ENCODE measurements around the gene KRT14. TPM values are rescaled to one million over a fixed set of nuclear protein-coding genes. Genes with fewer than 3 reads are reported as not detected.

KRT14 gene
- total RNA-seq, 1 experiment from 2014 or later = 0.05 TPM

- no peak for DNase-seq (ENCODE audit: low read depth)
Measured at GRCh38 chr17:41532947-41533570, 53.6 kb downstream of the KRT14 start.

Other genes starting within 250 kb of the KRT14 start
- not detected in 2 replicates for gene KRT33A, start 236.1 kb downstream of the KRT14 start, total RNA-seq (2014; rRNA removed; shearing (Covaris generic))
- gene KRT33B, start 217.1 kb downstream of the KRT14 start, total RNA-seq (2014; rRNA removed; shearing (Covaris generic)) = not detected in 2 replicates
- 0.80 and 1.2 TPM in 2 replicates for gene KRT34, start 204.6 kb downstream of the KRT14 start, total RNA-seq (2014; rRNA removed; shearing (Covaris generic))
- gene KRT31, start 189.3 kb downstream of the KRT14 start, total RNA-seq (2014; rRNA removed; shearing (Covaris generic)) = not detected in 2 replicates
- gene KRT37, start 162.3 kb downstream of the KRT14 start, total RNA-seq (2014; rRNA removed; shearing (Covaris generic)) = not detected in 2 replicates
- not detected in 2 replicates for gene KRT38, start 145.9 kb downstream of the KRT14 start, total RNA-seq (2014; rRNA removed; shearing (Covaris generic))
- gene KRT32, start 119.5 kb downstream of the KRT14 start, total RNA-seq (2014; rRNA removed; shearing (Covaris generic)) = not detected in 2 replicates
- gene KRT35, start 105.7 kb downstream of the KRT14 start, total RNA-seq (2014; rRNA removed; shearing (Covaris generic)) = not detected in 2 replicates
- gene KRT36, start 97.0 kb downstream of the KRT14 start, total RNA-seq (2014; rRNA removed; shearing (Covaris generic)) = not detected in 2 replicates
- gene KRT13, start 81.3 kb downstream of the KRT14 start, total RNA-seq (2014; rRNA removed; shearing (Covaris generic)) = not detected in 2 replicates
- 6.8 and 10.9 TPM in 2 replicates for gene KRT15, start 68.0 kb downstream of the KRT14 start, total RNA-seq (2014; rRNA removed; shearing (Covaris generic))
- gene KRT19, start 58.6 kb downstream of the KRT14 start, total RNA-seq (2014; rRNA removed; shearing (Covaris generic)) = 0.13 and 0.72 TPM in 2 replicates
- gene KRT9, start 14.8 kb downstream of the KRT14 start, total RNA-seq (2014; rRNA removed; shearing (Covaris generic)) = not detected in 2 replicates
- not detected in 2 replicates for gene KRT16, start 25.9 kb upstream of the KRT14 start, total RNA-seq (2014; rRNA removed; shearing (Covaris generic))
- 0.72 and 1.6 TPM in 2 replicates for gene KRT17, start 37.7 kb upstream of the KRT14 start, total RNA-seq (2014; rRNA removed; shearing (Covaris generic))
- gene EIF1, start 102.0 kb upstream of the KRT14 start, total RNA-seq (2014; rRNA removed; shearing (Covaris generic)) = 78.2 and 312 TPM in 2 replicates
- gene GAST, start 125.4 kb upstream of the KRT14 start, total RNA-seq (2014; rRNA removed; shearing (Covaris generic)) = not detected in 2 replicates
- gene HAP1, start 147.7 kb upstream of the KRT14 start, total RNA-seq (2014; rRNA removed; shearing (Covaris generic)) = 0.10 TPM in 1 of 2 replicates, not detected in the other
- 1.6 and 4.0 TPM in 2 replicates for gene JUP, start 199.8 kb upstream of the KRT14 start, total RNA-seq (2014; rRNA removed; shearing (Covaris generic))
- 71.9 and 75.5 TPM in 2 replicates for gene P3H4, start 225.1 kb upstream of the KRT14 start, total RNA-seq (2014; rRNA removed; shearing (Covaris generic))
- 199 and 204 TPM in 2 replicates for gene FKBP10, start 226.1 kb upstream of the KRT14 start, total RNA-seq (2014; rRNA removed; shearing (Covaris generic))
- 56.2 and 73.8 TPM in 2 replicates for gene NT5C3B, start 249.3 kb upstream of the KRT14 start, total RNA-seq (2014; rRNA removed; shearing (Covaris generic))